Vagina (tissue), 2 donors: ENCODE measurements around the gene SIGLEC10. TPM values are rescaled to one million over a fixed set of nuclear protein-coding genes. Genes with fewer than 3 reads are reported as not detected.
"Not testable (repeated sequence)": the region's sequence is repeated elsewhere in the genome, so short reads cannot be mapped to it uniquely, and the experiment has no call there.

Experiments used
- DNase-seq, 2 donors: peaks; one replicate each; pipeline ENCODE4 v3.0.0-alpha.2; 2017; ENCODE audit errors: extremely low spot score in 2 of 2
- H3K27ac ChIP-seq: fragments of 200-600 bp; sonication (generic); one replicate; pipeline ENCODE4 v1.5.1; 2019
- H3K27me3 ChIP-seq: fragments of 200-600 bp; sonication (generic); one replicate; pipeline ENCODE4 v1.5.1; 2019
- H3K36me3 ChIP-seq, 2 donors: fragments of 200-600 bp; sonication (generic); one replicate each; pipeline ENCODE4 v1.5.1; 2017 to 2019
- H3K4me1 ChIP-seq: fragments of 200-600 bp; sonication (generic); one replicate; pipeline ENCODE4 v1.5.1; 2019
- H3K4me3 ChIP-seq, 2 donors: fragments of 200-600 bp; sonication (generic); 1 replicate in 1 of 2; 2 replicates in 1 of 2; pipeline ENCODE4 v1.5.1; 2016 to 2019
- H3K9me3 ChIP-seq: fragments of 200-600 bp; sonication (generic); one replicate; pipeline ENCODE4 v1.5.1; 2019
- POLR2A ChIP-seq, 2 donors: fragments of 450-650 bp; IDR thresholded peaks; one replicate each; pipeline ENCODE4 v1.6.1; 2017; ENCODE audit warnings: antibody characterized with exemption in 2 of 2, mild to moderate bottlenecking in 2 of 2, moderate library complexity in 2 of 2
- POLR2AphosphoS5 ChIP-seq, 2 donors: sonication (generic); formaldehyde crosslinking; IDR thresholded peaks; one replicate each; pipeline ENCODE4 v1.9.0; 2017; ENCODE audit warnings: antibody characterized with exemption in 2 of 2, mild to moderate bottlenecking in 2 of 2, low read depth in 1 of 2; ENCODE audit not compliant: insufficient read depth in 1 of 2
- intact Hi-C: fragments of 100-400 bp; cut with DNase I; formaldehyde crosslinking; loops from one replicate; pipeline ENCODE4 v1.15.1; 2023
- total RNA-seq: library from RNA; depleted of rRNA; stranded (reverse); fragments of >200 nt; gene quantifications from one replicate; pipeline ENCODE4 v1.2.3, GENCODE V29; 2016
- TF ChIP-seq, protein P1 (sequence below), 3 experiments: fragments of 450-650 bp in 2 of 3; fragments of 200-600 bp in 1 of 3; sonication (generic) in 1 of 3; IDR thresholded peaks; one replicate each; pipeline ENCODE4 v1.5.1; 2017 to 2019; ENCODE audit warnings: antibody characterized with exemption in 3 of 3, mild to moderate bottlenecking in 2 of 3, moderate library complexity in 2 of 3

The SIGLEC10 gene, protein sequence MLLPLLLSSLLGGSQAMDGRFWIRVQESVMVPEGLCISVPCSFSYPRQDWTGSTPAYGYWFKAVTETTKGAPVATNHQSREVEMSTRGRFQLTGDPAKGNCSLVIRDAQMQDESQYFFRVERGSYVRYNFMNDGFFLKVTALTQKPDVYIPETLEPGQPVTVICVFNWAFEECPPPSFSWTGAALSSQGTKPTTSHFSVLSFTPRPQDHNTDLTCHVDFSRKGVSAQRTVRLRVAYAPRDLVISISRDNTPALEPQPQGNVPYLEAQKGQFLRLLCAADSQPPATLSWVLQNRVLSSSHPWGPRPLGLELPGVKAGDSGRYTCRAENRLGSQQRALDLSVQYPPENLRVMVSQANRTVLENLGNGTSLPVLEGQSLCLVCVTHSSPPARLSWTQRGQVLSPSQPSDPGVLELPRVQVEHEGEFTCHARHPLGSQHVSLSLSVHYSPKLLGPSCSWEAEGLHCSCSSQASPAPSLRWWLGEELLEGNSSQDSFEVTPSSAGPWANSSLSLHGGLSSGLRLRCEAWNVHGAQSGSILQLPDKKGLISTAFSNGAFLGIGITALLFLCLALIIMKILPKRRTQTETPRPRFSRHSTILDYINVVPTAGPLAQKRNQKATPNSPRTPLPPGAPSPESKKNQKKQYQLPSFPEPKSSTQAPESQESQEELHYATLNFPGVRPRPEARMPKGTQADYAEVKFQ
- total RNA-seq: 3.7 TPM

DNA sequence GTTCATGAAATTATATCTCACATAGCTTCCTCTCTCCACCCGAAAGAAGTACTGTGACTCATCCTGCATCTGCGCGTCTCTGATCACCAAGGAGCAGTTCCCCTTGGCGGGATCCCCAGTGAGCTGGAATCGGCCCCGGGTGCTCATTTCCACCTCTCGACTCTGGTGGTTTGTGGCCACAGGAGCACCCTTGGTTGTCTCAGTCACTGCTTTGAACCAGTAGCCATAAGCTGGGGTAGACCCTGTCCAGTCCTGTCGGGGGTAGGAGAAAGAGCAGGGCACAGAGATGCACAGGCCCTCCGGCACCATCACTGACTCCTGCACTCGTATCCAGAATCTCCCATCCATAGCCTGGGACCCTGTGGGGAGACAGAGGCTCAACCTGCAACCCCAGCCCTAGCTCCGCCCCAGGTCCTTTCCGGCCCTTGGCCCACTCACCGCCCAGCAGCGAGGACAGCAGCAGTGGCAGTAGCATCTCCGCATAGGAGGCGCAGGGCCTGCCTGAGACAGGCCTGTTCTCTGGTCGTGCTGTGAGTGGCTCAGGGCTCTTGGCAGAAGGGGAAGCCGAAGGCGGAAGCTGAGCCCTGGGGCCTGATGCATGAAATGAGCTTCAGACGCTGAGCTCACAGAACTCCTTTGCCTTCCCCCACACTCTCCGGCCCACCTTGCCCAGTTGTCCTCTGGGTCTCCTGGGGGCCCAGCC is at the start of gene SIGLEC10:
Gene SIGLEC10 (minus strand): TSS at position 536 of the 703 bp plus-strand sequence. CDS start 61 bp downstream, at position 475.
- Histone ChIP-seq H3K27ac (no peak within 1 kb of the TSS), H3K27me3 (peaks cover 3% of the 10 kb centered on the region), H3K36me3 (no peaks in the 10 kb centered on the region), H3K9me3 (no peaks in the 10 kb centered on the region), H3K4me1 (no peaks in the 10 kb centered on the region), H3K4me3 (no peak within 1 kb of the TSS)
- TF ChIP-seq, protein P1, sequence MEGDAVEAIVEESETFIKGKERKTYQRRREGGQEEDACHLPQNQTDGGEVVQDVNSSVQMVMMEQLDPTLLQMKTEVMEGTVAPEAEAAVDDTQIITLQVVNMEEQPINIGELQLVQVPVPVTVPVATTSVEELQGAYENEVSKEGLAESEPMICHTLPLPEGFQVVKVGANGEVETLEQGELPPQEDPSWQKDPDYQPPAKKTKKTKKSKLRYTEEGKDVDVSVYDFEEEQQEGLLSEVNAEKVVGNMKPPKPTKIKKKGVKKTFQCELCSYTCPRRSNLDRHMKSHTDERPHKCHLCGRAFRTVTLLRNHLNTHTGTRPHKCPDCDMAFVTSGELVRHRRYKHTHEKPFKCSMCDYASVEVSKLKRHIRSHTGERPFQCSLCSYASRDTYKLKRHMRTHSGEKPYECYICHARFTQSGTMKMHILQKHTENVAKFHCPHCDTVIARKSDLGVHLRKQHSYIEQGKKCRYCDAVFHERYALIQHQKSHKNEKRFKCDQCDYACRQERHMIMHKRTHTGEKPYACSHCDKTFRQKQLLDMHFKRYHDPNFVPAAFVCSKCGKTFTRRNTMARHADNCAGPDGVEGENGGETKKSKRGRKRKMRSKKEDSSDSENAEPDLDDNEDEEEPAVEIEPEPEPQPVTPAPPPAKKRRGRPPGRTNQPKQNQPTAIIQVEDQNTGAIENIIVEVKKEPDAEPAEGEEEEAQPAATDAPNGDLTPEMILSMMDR (IDR thresholded peaks at IDR 0.05): no peak
- TF ChIP-seq POLR2AphosphoS5 (IDR thresholded peaks at IDR 0.05; ENCODE audit: insufficient read depth in 1 of 2, low read depth in 1 of 2): no peak
- no peak for TF ChIP-seq POLR2A (IDR thresholded peaks at IDR 0.05)
- intact Hi-C loops: no loop called here
- DNase-seq: no peak

DNA sequence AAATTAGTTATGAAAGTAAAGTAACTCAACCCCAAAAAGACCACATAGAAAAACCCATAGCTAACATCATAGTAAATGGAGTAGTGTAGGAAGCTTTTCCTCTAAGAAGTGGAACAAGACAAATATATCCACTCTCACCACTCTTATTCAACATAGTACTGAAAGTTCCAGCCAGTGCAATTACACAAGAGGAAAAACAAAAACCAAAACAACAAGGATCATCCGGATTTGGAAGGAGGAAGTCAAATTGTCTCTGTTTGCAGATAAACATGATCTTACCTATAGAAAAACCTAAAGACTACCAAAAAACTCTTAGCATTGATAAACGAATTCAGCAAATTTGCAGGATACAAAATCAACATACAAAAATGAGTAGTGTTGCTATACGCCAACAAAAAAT is 49.3 kb upstream of the SIGLEC10 start:
- DNase-seq: no peak
- Histone ChIP-seq H3K27ac (no peak overlapping the region), H3K9me3 (no peaks in the 10 kb centered on the region), H3K4me1 (no peaks in the 10 kb centered on the region), H3K27me3 (no peaks in the 10 kb centered on the region), H3K36me3 (no peaks in the 10 kb centered on the region), H3K4me3 (no peak overlapping the region)
- intact Hi-C loops: loop anchor here (5.0 kb wide), 1 partner anchor 196 kb away; no protein-coding TSS in a partner anchor
- TF ChIP-seq, protein P1 (IDR thresholded peaks at IDR 0.05): no peak
- no peak for TF ChIP-seq POLR2A (IDR thresholded peaks at IDR 0.05)
- TF ChIP-seq POLR2AphosphoS5 (IDR thresholded peaks at IDR 0.05; ENCODE audit: insufficient read depth in 1 of 2, low read depth in 1 of 2): no peak

DNA sequence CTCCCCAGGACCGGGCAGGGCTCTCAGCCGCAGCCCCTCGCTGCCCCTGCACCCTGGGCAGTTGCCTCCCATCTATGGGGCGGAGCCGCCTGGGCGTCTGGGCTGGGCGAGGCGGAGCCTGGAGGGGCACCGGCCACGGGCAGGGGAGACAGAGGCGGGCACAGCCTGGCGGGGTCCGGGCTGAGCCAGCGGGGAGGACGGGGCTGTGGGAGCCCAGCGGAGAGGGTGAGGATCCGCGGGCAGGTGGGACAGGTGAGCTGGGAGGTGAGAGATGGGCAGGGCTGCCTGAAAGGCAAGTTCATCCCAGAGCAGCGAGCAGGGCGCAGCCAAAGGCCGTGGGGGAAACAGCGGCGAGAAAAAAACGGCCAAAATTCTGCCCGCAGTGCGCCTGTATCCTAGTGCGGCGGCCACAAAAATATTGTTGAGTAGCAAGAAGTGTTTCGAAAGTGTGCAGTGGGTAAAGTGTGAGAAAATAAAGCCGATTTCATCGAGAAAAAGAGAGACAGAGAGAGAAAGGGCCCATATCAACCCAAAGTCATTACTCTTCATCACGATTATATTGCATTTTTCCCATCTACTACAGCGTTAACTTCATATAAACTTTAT is 46.6 kb upstream of the SIGLEC10 start:
- H3K4me3 ChIP-seq, H3K4me1 ChIP-seq, intact Hi-C loops, H3K27ac ChIP-seq, H3K27me3 ChIP-seq, H3K9me3 ChIP-seq, H3K36me3 ChIP-seq, DNase-seq: not testable (repeated sequence)

DNA sequence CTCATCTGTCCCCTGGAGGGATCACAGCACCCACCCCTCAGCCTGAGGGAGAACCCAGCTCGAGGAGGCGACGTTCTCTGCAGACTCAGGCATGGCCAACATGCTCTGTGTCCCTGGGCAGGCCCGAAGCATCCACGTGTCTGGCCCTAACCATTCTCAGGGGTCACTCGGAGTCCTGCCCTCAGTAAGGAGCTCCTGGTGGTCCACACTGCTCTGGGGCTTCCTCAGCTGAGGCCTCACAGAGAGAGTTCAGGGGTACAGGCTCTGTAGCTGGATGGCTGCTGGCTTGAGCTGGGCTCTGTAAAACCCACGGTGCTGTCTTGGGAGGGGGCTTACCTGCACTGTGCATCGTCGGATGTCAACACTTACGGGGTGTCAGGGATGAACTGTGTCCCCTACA is 45.2 kb upstream of the SIGLEC10 start:
- Histone ChIP-seq H3K9me3 (no peaks in the 10 kb centered on the region), H3K36me3 (no peaks in the 10 kb centered on the region), H3K27ac (no peak overlapping the region), H3K4me3 (no peak overlapping the region), H3K4me1 (no peaks in the 10 kb centered on the region), H3K27me3 (no peaks in the 10 kb centered on the region)
- no peak for DNase-seq
- intact Hi-C loops: no loop called here
- TF ChIP-seq POLR2AphosphoS5 (IDR thresholded peaks at IDR 0.05; ENCODE audit: insufficient read depth in 1 of 2, low read depth in 1 of 2): no peak
- TF ChIP-seq, protein P1 (IDR thresholded peaks at IDR 0.05): no peak
- no peak for TF ChIP-seq POLR2A (IDR thresholded peaks at IDR 0.05)

DNA sequence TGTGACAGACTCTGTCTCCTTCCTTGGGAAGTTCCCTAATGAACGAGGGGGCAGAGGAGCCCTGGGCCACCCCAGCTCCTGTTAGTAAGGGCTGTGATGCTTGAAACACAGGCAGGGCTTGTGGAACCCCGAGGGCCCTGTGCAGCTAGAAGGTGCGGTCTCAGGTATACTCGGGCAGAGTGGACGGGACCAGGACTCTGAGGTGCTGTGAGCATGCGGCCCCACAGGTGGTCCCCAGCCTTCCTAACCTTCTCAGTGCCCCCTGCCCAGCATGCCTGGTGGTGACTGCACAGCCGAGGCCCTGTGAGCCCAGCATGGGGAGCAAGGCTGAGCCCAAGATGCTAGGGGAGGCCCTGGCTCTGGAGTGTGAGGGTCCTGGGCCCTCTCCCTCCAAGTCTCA is 44.8 kb upstream of the SIGLEC10 start:
- intact Hi-C loops: no loop called here
- no peaks in the 10 kb centered on the region for H3K27me3 ChIP-seq
- no peak for DNase-seq

More for the DNA sequence above, 44.8 kb upstream of the SIGLEC10 start:
- no peaks in the 10 kb centered on the region for H3K4me1 ChIP-seq
- H3K27ac ChIP-seq: no peak overlapping the region
- no peak overlapping the region for H3K4me3 ChIP-seq
- TF ChIP-seq POLR2A (IDR thresholded peaks at IDR 0.05) (no peak), POLR2AphosphoS5 (IDR thresholded peaks at IDR 0.05; ENCODE audit: insufficient read depth in 1 of 2, low read depth in 1 of 2) (no peak)
- TF ChIP-seq, protein P1 (IDR thresholded peaks at IDR 0.05): no peak
- H3K36me3 ChIP-seq: no peaks in the 10 kb centered on the region
- no peaks in the 10 kb centered on the region for H3K9me3 ChIP-seq
